HCT116 (cell line): ENCODE results near the gene STYXL1. TPM values are rescaled to one million over a fixed set of nuclear protein-coding genes. Genes with fewer than 3 reads are reported as not detected.

Experiments
- ATAC-seq: fragments of 200-7000 bp; cut with Tn5 transposase; 2 replicates; pipeline ENCODE4 v1.9.1; 2020; ENCODE audit warnings: mild to moderate bottlenecking, moderate library complexity
- BruUV-seq: library from RNA; stranded (reverse); fragments of 400-500 nt; replicated peaks from 2 replicates; lab custom pipeline; 2021; lab: Mats Ljungman, UMichigan
- CTCF ChIA-PET: fragments of 300-600 bp; sonication (Branson Sonifier 250); formaldehyde crosslinking; loops from one replicate; lab custom pipeline; 2021; ENCODE audit warnings: antibody characterized with exemption; lab: Charles Lee
- POLR2A ChIA-PET: fragments of 300-600, 350-600 bp; sonication (Branson Sonifier 250); formaldehyde crosslinking; loops from one replicate; lab custom pipeline; 2021; ENCODE audit warnings: antibody characterized with exemption; lab: Charles Lee
- RAD21 ChIA-PET, 2 experiments: fragments of 300-600 bp; sonication (Branson Sonifier 250); formaldehyde crosslinking; loops; one replicate each; lab custom pipeline; 2023; ENCODE audit warnings: low total read pairs in 2 of 2; ENCODE audit not compliant: uncharacterized antibody in 2 of 2, unreplicated experiment in 2 of 2, low non-redundant PET in 1 of 2; lab: Charles Lee
- DNase-seq: peaks from one replicate; pipeline ENCODE4 v3.0.0-alpha.2; 2010; ENCODE audit warnings: low read depth, low spot score
- H2AFZ ChIP-seq: fragments of 200-600 bp; shearing (Covaris generic), sonication (generic); 2 replicates; pipeline ENCODE4 v1.6.1; 2017; ENCODE audit warnings: low read depth, mixed run types, mixed read lengths, antibody characterized with exemption, low read length; ENCODE audit not compliant: poor library complexity, severe bottlenecking
- H3K27ac ChIP-seq: 2 replicates; pipeline ENCODE4 v1.5.1; 2012; ENCODE audit warnings: low read depth, low read length
- H3K27me3 ChIP-seq: fragments of 200-600 bp; sonication (generic); 2 replicates; pipeline ENCODE4 v1.6.1; 2016; ENCODE audit warnings: mixed run types, low read length, mixed read lengths; ENCODE audit not compliant: insufficient read depth
- H3K36me3 ChIP-seq, 2 experiments: fragments of 200-500 bp in 1 of 2; fragments of 200-600 bp in 1 of 2; sonication (Bioruptor generic) in 1 of 2; sonication (generic) in 1 of 2; 2 replicates each; pipeline versions ENCODE4 v1.5.1 to v1.6.1; 2014 to 2016; ENCODE audit warnings: low read length in 2 of 2, inconsistent platforms in 1 of 2, mixed read lengths in 1 of 2, mixed run types in 1 of 2; ENCODE audit not compliant: insufficient read depth in 2 of 2, control insufficient read depth in 1 of 2
- H3K4me1 ChIP-seq, 2 experiments: fragments of 200-600 bp in 1 of 2; sonication (generic) in 1 of 2; 2 replicates each; pipeline versions ENCODE4 v1.5.1 to v1.6.1; 2012 to 2017; ENCODE audit warnings: low read length in 2 of 2, inconsistent platforms in 1 of 2, mild to moderate bottlenecking in 1 of 2, mixed read lengths in 1 of 2, mixed run types in 1 of 2, moderate library complexity in 1 of 2; ENCODE audit not compliant: insufficient read depth in 2 of 2, control insufficient read depth in 1 of 2
- H3K4me2 ChIP-seq: fragments of 200-600 bp; sonication (generic); 2 replicates; pipeline ENCODE4 v1.6.1; 2017; ENCODE audit warnings: mixed run types, low read length, mixed read lengths
- H3K4me3 ChIP-seq, 2 experiments: fragments of 200-600 bp in 1 of 2; sonication (generic) in 1 of 2; replicated peaks in 1 of 2; 2 replicates each; pipeline ENCODE4 v1.5.1; 2011 to 2016; ENCODE audit warnings: low read length in 2 of 2, control low read depth in 1 of 2, low read depth in 1 of 2, mild to moderate bottlenecking in 1 of 2, mixed read lengths in 1 of 2, mixed run types in 1 of 2
- H3K79me2 ChIP-seq: fragments of 200-600 bp; sonication (generic); 2 replicates; pipeline ENCODE4 v1.6.1; 2017; ENCODE audit warnings: mild to moderate bottlenecking, mixed run types, low read length, moderate library complexity, mixed read lengths; ENCODE audit not compliant: insufficient read depth
- H3K9ac ChIP-seq: fragments of 200-600 bp; sonication (generic); 2 replicates; pipeline ENCODE4 v1.6.1; 2016; ENCODE audit warnings: low read length, mixed read lengths
- H3K9me2 ChIP-seq: fragments of 200-600 bp; sonication (generic), shearing (Covaris generic); 2 replicates; pipeline ENCODE4 v1.6.1; 2017; ENCODE audit warnings: mixed run types, mild to moderate bottlenecking, moderate library complexity; ENCODE audit not compliant: insufficient read depth
- H3K9me3 ChIP-seq, 2 experiments: fragments of 200-500 bp in 1 of 2; fragments of 200-600 bp in 1 of 2; sonication (Bioruptor generic) in 1 of 2; sonication (generic) in 1 of 2; 2 replicates each; pipeline ENCODE4 v1.6.1; 2014 to 2017; ENCODE audit warnings: low read length in 2 of 2, mixed read lengths in 2 of 2, inconsistent platforms in 1 of 2, low read depth in 1 of 2, mild to moderate bottlenecking in 1 of 2, mixed run types in 1 of 2, moderate library complexity in 1 of 2; ENCODE audit not compliant: control insufficient read depth in 1 of 2, insufficient read depth in 1 of 2
- H4K20me1 ChIP-seq: fragments of 200-600 bp; sonication (generic), shearing (Covaris generic); 2 replicates; pipeline ENCODE4 v1.6.1; 2017; ENCODE audit warnings: mixed run types, mild to moderate bottlenecking, moderate library complexity; ENCODE audit not compliant: insufficient read depth
- EGR1 ChIP-seq: IDR thresholded peaks from 2 replicates; pipeline ENCODE4 v1.6.1; 2012; ENCODE audit warnings: low read depth
- ELF1 ChIP-seq: IDR thresholded peaks from 2 replicates; pipeline ENCODE4 v1.6.1; 2012; ENCODE audit warnings: low read depth, borderline replicate concordance
- JUND ChIP-seq: IDR thresholded peaks from 2 replicates; pipeline ENCODE4 v1.6.1; 2012
- RAD21 ChIP-seq: IDR thresholded peaks from 2 replicates; pipeline ENCODE4 v1.6.1; 2012; ENCODE audit warnings: low read depth, mild to moderate bottlenecking
- REST ChIP-seq: IDR thresholded peaks from 2 replicates; pipeline ENCODE4 v1.6.1; 2012; ENCODE audit warnings: low read depth
- SIN3A ChIP-seq: IDR thresholded peaks from 2 replicates; pipeline ENCODE4 v1.6.1; 2012; ENCODE audit warnings: low read depth
- YY1 ChIP-seq: IDR thresholded peaks from 2 replicates; pipeline ENCODE4 v1.6.1; 2011; ENCODE audit warnings: low read length, low read depth, moderate library complexity, mild to moderate bottlenecking; ENCODE audit not compliant: insufficient replicate concordance; ENCODE audit errors: extremely low read depth
- intact Hi-C: fragments of 100-400 bp; cut with micrococcal nuclease; formaldehyde crosslinking; loops from 2 replicates; pipeline ENCODE4 v1.10.0; 2022
- total RNA-seq: library from RNA; stranded (reverse); gene quantifications from one replicate; pipeline ENCODE4 v1.2.1, GENCODE V29; 2021; ENCODE audit not compliant: unreplicated experiment

Gene STYXL1
- total RNA-seq, 1 experiment from 2014 or later, result 32.5 TPM

GRCh38 chr7:76031964-76032363 lies 15.8 kb downstream of the STYXL1 start:
- Histone ChIP-seq H3K36me3 (no peaks in the 10 kb centered on the region), H3K9ac (no peak overlapping the region), H3K27ac (no peak overlapping the region), H2AFZ (no peak overlapping the region), H3K4me3 (no peak overlapping the region), H3K9me2 (no peaks in the 10 kb centered on the region), H3K4me1 (no peaks in the 10 kb centered on the region), H3K4me2 (no peak overlapping the region), H3K27me3 (no peaks in the 10 kb centered on the region), H4K20me1 (no peaks in the 10 kb centered on the region), H3K9me3 (no peaks in the 10 kb centered on the region), H3K79me2 (no peaks in the 10 kb centered on the region)
- ChIA-PET POLR2A (no interaction called here), CTCF (no interaction called here), RAD21 (no interaction called here)
- no peak for TF ChIP-seq REST
- TF ChIP-seq RAD21, result no peak
- no peak for TF ChIP-seq JUND
- TF ChIP-seq ELF1, result no peak
- TF ChIP-seq EGR1, result no peak
- TF ChIP-seq YY1, result no peak
- no peak for TF ChIP-seq SIN3A
- DNase-seq, result no peak
- ATAC-seq, result no peak
- intact Hi-C loops, result no loop called here
- BruUV-seq, result no TSS peak
